ENCODE results near the gene SUPT3H. TPM values are rescaled to one million over a fixed set of nuclear protein-coding genes. Genes with fewer than 3 reads are reported as not detected.

Gene SUPT3H
- total and polyA plus RNA-seq, 12 donors = 2.1 to 6.2 (median 3.5) TPM

DNA sequence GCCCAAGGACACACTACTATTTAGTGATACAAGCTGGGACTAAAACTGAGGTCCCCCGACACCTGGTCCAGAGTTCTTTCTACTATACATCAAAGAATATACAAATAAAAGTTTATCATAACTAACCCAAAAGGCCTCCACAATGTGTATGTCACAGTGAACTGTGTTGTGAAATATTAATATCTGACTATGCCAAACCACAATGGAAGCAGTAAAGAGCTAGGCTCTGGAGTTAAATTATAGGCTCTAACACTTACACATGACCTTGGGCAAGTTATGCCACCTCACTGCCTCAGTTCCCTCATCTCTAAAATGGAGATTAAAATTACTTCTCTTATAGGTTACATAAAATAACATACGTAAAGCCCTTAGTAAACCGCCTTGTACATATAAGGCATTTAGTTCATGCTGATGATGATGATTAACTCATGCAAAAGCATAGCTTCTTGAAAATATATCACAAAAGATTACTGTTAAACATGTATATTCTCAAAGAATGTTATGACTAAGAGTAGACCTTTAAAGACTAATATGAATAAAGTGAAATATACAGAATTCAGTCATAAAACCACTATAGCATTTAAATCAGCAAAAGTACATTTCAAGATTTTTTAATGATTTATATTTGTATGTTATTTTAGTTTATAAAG is 5.7 kb downstream of the SUPT3H start:
- TF ChIP-seq, protein P1, sequence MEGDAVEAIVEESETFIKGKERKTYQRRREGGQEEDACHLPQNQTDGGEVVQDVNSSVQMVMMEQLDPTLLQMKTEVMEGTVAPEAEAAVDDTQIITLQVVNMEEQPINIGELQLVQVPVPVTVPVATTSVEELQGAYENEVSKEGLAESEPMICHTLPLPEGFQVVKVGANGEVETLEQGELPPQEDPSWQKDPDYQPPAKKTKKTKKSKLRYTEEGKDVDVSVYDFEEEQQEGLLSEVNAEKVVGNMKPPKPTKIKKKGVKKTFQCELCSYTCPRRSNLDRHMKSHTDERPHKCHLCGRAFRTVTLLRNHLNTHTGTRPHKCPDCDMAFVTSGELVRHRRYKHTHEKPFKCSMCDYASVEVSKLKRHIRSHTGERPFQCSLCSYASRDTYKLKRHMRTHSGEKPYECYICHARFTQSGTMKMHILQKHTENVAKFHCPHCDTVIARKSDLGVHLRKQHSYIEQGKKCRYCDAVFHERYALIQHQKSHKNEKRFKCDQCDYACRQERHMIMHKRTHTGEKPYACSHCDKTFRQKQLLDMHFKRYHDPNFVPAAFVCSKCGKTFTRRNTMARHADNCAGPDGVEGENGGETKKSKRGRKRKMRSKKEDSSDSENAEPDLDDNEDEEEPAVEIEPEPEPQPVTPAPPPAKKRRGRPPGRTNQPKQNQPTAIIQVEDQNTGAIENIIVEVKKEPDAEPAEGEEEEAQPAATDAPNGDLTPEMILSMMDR (IDR thresholded peaks at IDR 0.05) = no peak
- Histone ChIP-seq H3K4me3 (no peak overlapping the region), H3K4me1 (peaks cover 0 to 14% (median 8%) of the 10 kb centered on the region in 9 donors), H3K9me3 (no peaks in the 10 kb centered on the region), H3K27me3 (no peaks in the 10 kb centered on the region), H3K27ac (no peak overlapping the region), H3K36me3 (no peaks in the 10 kb centered on the region)
- DNase-seq (no peak), ATAC-seq (no peak)
- 97 to 100% methylated on average over 3 of the region's 3 CpGs for WGBS, 2 donors
- intact Hi-C loops (cut with DNase I) = no loop called here

DNA sequence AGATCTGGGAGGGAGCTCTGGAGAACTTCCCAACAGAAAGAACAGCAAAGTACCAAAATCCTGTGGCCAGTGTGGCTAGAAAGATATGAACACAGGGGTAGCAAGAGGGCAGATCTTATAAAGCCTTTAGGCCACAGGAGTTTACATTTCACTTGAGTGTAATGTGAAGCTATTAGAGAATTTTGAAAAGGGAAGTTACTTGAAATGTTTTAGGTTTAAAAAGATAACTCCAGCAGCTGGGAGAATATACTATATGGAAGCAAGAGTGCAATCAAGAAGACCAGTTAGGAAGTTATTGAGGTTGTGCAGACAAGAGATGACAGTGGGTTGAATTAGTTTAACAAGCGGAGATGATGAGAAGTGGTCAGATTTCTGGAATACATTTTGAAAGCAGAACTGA is 7.9 kb downstream of the SUPT3H start:
- 81 to 100% methylated on average over 1 of the region's 1 CpG for WGBS, 2 donors
- DNase-seq = no peak
- H3K27me3 ChIP-seq = no peaks in the 10 kb centered on the region
- ATAC-seq = no peak
- intact Hi-C loops (cut with DNase I) = no loop called here
- H3K4me3 ChIP-seq = no peak overlapping the region
- no peaks in the 10 kb centered on the region for H3K36me3 ChIP-seq
- TF ChIP-seq, protein P1 (IDR thresholded peaks at IDR 0.05) = no peak
- no peak overlapping the region for H3K27ac ChIP-seq
- no peaks in the 10 kb centered on the region for H3K9me3 ChIP-seq
- H3K4me1 ChIP-seq = peaks cover 0 to under 1% (median 0%) of the 10 kb centered on the region in 9 donors

DNA sequence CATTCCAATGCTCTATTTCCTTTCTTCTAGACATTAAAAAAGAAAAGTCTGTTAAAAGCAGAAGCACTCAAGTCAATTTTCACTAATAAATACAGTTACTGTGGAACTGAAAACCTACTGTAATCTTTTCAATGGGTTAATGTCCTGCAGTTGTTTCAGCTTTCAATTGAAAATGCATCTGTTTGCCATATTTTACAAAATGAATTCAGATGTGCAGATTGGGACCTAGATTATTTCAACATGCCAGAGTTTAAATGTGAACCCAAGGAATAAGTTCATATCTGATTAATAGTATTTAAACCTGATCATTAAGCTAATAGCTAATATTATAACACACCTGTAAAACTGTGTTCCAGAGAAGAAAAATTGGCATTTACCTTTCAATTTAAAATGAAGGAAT is 9.7 kb downstream of the SUPT3H start:
- TF ChIP-seq, protein P1 (IDR thresholded peaks at IDR 0.05) = no peak
- DNase-seq (no peak), ATAC-seq (no peak)
- no peak overlapping the region for H3K4me3 ChIP-seq
- H3K4me1 ChIP-seq = peaks cover 0 to 5% (median 0%) of the 10 kb centered on the region in 9 donors
- H3K9me3 ChIP-seq = no peaks in the 10 kb centered on the region
- no peaks in the 10 kb centered on the region for H3K27me3 ChIP-seq
- no peak overlapping the region for H3K27ac ChIP-seq
- intact Hi-C loops (cut with DNase I) = no loop called here
- no peaks in the 10 kb centered on the region for H3K36me3 ChIP-seq

DNA sequence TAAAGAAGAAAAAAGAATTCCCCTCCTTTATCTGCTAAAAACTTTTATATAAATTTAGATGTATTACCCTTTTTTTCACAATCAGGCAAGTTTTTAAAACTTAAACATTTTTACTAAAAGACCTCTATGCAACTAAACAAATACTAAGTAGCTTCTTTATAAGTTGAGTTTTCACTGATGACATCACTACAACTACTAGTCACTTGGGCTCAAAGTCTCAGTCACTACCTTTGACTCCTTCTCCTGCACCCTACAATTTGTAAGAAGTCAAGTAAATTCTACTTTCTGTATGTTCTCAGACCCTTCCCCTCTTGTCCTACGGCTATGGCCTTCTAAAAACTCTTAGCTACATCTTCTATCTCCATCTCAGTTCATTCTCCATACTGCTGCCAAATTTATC is 11.2 kb downstream of the SUPT3H start:
- no peak overlapping the region for H3K27ac ChIP-seq
- no peak for DNase-seq
- TF ChIP-seq, protein P1 (IDR thresholded peaks at IDR 0.05) = no peak
- no peaks in the 10 kb centered on the region for H3K9me3 ChIP-seq
- intact Hi-C loops (cut with DNase I) = no loop called here
- peaks cover 0 to 5% (median 0%) of the 10 kb centered on the region in 9 donors for H3K4me1 ChIP-seq
- ATAC-seq = no peak
- WGBS, 2 donors = 93 to 98% methylated on average over 1 of the region's 1 CpG
- no peaks in the 10 kb centered on the region for H3K27me3 ChIP-seq
- H3K4me3 ChIP-seq = no peak overlapping the region
- H3K36me3 ChIP-seq = no peaks in the 10 kb centered on the region

Data from heart right ventricle (tissue), 16 donors.